ELR (cell line): Measurements from ENCODE around the gene BBS1.

Experiments used
- DNase-seq: peaks from one replicate; pipeline ENCODE4 v3.0.0-alpha.2; 2015; ENCODE audit warnings: low read depth

BBS1 gene

DNA sequence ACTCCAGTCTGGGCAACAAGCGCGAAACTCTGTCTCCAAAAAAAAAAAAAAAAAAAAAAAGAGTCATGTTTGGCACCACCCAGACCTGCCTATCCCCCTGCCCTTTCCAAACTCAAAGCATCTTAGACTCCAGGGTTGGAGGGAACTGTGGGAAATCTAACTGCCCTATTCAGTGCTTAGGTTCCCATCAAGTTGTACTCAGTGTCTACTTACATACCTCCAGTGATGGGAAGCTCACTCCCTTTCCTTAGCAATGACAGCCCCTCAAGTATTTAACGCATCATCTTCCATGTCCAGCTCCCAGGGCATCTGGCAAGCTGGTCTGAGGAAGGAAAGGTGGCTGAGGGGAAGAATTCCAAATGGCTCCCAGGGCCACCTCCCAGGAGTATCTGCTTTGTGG is 39.3 kb downstream of the BBS1 start:
- no peak for DNase-seq

GRCh38 chr11:66550887-66551286 is 40.5 kb downstream of the BBS1 start:
- DNase-seq, result no peak

DNA sequence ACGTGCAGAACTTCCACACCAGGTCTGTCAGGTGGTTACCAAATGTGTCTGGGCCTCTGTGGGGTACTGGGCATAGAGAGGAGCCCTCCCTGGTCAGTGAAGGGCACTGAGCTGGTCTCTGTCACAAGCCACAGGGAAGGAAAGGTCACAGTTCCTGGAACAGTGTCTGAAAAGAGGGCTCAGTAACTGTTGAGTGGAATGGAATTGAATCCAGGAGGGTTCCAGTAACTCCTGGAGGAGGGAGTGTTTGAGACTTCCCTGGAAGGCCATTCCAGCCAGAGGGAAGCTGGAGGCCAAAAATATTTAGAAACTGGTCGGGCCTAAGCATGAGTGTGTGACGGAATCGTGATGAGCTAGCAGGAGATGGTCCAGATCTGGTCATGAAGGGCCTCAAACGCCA is 44.2 kb downstream of the BBS1 start:
- DNase-seq, result no peak

GRCh38 chr11:66555416-66555815 is 45.0 kb downstream of the BBS1 start:
- no peak for DNase-seq

DNA sequence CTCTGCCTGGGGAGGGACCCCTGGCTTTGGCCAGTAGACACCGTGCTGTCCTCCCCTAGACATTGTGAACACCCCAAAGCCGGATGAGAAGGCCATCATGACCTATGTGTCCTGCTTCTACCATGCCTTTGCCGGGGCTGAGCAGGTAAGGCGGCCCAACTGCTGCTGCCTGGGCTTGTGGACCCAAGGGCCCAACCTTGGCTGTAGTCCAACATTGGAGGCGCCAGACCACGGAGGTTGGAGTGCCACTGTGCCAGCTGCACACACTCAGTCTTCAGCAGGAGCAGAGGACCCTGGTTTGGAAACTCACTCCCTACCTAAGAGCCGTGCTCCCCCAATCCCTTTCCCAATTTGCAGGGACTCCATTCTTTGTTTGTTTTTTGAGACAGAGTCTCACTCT is 45.7 kb downstream of the BBS1 start:
- DNase-seq, result no peak

GRCh38 chr11:66557733-66558326 is 47.4 kb downstream of the BBS1 start:
- no peak for DNase-seq

GRCh38 chr11:66559142-66559865 is 48.9 kb downstream of the BBS1 start:
- DNase-seq, result no peak

- no peak for DNase-seq
These were observed 49.6 kb downstream of the BBS1 start for GRCh38 chr11:66559866-66560676.

DNA sequence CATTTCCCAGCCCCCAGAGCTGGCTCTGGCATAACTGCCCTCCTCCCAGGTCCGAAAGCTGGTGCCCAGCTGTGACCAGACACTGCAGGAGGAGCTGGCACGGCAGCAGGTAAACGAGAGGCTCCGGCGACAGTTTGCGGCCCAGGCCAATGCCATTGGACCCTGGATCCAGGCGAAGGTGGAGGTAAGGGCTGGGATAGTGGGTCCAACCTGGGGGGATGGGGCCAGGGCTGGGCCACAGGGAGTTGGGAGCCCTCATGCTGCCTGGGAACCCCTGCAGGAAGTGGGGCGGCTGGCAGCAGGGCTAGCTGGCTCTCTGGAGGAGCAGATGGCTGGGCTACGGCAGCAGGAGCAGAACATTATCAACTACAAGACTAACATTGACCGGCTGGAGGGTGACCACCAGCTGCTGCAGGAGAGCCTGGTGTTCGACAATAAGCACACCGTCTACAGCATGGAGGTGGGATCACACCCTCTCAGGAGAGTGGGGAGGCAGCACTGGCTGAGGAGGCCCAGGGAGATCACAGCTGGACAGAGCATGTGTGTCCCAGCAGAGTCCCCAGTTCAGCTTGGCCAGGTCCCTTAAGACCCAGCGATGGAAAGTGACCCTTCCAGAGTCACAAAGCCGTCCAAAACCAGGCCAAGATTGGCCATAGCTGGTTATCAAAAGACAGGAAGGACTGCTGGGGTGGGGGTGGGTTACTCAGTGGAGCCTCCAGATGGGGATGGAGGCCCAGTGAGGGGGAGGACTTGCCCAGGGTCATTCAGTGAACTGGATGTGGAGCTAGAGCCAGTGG is 50.9 kb downstream of the BBS1 start:
- no peak for DNase-seq

- no peak for DNase-seq
These were observed 51.5 kb downstream of the BBS1 start for GRCh38 chr11:66561975-66562248.

DNA sequence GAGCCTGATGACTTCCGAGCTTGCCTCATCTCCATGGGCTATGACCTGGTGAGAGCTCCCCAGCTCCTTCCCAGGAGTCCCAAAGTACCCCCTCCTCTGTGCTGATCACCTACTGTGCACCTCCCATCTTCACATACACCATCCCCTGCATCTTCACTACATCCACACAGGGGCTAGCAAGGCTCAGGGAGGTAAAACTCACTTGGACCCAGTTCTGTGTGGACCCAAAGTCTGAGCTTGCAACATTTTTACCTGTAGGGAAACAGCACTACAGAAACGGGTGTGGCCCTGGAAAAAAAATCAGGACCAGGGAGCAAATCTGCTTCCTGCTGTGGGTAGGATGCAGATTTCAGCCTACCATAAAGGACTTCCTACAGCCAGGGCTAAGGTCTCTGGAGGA is 51.8 kb downstream of the BBS1 start:
- no peak for DNase-seq

- DNase-seq, result no peak
These were observed 52.6 kb downstream of the BBS1 start for GRCh38 chr11:66562907-66563583.

DNA sequence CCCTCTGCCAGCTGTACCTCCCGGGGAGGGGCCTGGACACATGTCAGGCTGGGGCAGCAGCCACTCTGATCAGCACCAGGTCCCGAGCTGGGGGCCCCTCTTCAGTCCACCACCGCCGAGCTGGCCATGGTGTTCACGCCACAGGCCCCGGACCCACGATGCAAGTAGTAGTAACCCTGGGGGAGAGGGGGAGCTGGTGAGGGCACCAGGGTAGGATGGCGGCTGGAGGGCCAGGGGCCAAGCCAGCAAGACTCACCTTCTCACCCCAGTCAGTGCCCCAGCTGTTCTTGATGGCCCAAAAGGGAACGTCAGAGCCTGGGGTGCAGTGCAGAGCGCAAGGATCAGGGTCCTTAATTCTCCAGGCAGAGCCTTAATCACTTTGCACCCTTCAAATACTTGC is 53.4 kb downstream of the BBS1 start:
- no peak for DNase-seq

DNA sequence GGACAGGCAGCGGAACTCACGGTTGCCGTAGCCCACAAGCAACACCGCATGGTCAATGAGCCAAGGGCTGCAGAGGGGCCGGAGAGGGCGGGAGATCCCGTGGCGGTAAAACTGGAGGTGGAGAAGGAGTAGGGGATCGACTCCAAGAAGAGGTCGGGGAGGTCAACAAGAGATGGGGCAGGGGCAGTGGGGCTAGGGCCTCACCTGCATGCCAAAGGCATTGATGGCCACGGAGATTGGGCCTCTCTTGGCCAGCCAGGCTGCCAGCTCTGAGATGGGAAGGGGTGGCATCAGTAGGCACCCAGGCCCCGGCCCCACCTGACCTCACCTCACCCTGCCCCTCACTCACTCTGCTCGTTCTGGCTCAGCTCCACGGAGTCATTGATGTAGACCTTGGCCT is 54.1 kb downstream of the BBS1 start:
- no peak for DNase-seq

GRCh38 chr11:66564984-66565383 is 54.5 kb downstream of the BBS1 start:
- DNase-seq, result no peak

- DNase-seq, result no peak
These were observed 55.8 kb downstream of the BBS1 start for GRCh38 chr11:66566221-66566620.

DNA sequence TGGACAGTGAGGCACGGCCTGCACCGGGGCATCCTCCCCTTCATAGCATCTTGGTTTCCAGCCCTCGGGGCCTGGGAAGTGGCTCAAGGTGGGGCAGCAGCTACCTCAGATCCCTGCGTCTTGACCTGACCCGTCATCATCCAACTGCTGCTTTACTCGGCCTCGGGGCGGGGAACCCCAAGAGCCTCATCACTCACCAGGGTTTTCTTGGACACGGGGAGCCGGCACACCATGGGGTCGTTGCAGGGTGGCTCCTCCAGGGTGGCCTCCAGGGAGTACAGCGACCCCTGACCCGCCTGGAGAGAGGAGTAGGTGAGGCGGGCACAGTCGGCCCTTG is 57.3 kb downstream of the BBS1 start:
- no peak for DNase-seq

DNA sequence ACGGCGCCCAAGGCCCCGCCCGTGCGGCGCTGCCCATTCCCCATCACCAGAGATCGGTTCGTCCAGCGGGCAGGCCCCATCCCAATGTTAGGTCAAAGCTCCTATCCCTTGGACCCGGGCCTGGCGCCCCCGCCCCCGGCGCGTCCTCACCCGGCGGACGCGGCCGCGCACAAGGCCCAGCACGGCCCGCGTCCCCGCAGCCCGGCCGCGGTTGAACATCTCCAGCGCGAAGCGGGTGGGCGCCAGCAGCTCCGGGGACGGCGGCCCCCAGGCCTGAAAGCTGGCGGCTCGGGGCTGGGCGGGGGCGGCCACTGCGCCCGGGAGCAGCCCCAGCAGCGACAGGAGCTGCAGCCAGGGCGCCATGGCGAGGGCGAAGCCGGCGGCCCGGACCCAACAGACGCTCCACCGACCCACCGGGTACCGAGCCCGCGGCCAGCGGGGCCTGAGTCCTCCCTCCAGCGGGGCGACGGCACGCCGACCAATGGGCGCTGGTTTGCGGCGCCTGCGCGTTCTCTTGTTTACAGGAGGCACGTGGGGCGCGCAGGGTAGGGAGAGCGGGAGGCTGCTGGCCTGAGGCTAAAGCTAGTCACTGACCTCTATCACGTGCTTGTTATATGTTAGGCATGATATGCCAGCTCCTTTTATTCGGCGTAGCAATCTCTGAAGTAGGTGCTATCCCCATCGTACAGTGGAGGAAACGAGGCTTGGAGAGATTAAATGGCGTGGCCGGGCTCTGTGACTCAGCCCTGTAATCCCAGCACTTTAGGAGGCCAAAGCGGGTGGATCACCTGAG is 57.9 kb downstream of the BBS1 start, which contains the start of gene CTSF:
Gene CTSF, minus strand, starts transcription at position 483 of the 793 bp plus-strand sequence. Its CDS starts 120 bp downstream, at position 363.
- peak; percentile 80 for DNase-seq

DNA sequence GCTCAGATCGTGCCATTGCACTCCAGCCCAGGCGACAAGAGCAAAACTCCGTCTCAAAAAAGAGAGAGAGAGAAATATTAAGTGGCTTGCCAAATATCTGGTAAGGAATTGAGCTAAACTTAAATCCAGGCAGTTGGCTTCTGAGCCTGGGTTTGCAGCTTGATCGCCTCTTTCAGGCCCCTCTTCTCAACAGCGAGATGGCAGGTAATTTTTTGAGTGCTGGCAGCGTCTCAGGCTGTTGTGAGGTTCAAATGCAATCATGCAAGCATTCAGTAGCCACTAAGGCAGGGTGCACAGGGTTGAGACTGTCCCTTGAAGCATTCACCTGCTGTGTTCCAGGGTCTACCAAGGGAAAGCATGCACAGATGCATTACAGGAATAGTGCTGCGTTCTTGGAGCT is 58.6 kb downstream of the BBS1 start:
- no peak for DNase-seq

DNA sequence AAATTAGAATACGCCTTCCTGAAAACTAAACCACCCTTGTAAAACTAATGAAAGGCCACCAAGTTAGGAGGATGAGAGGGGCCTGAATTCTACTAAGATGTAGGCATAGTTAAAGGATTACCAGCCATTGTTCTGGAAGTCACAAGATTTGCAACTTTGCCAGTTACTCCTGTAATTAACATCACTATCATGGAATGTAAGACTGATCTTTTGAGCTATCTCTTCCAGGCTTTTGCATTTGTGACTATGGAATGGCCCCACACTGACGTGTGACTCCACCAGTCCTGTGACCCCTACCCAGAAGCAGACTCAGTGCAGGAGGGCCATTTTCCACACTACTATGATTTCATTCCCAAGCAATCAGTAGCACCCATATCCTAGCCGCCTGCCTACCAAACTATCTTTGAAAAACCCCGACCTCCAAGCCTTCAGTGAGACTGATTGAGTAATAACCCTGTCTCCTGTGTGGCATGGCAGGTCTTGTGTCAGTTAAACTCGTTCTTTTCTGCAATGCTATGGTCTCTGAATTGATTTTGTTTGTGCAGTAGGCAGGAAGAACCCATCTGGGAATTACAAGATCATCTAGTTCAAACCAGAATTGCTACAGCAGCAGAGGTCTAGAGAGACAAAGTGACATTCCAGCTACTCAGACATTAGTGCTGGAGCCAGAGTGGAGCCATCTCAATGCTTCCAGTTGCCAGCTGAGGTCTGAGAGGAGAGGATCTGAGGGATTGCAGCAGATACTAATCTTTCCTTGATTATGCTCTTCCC is 59.8 kb downstream of the BBS1 start:
- DNase-seq, result no peak

GRCh38 chr11:66570850-66571180 is 60.4 kb downstream of the BBS1 start:
- DNase-seq, result no peak
